RWPE2 (cell line): ENCODE data around the gene IQCE.

Experiments
- ATAC-seq: fragments of 200-7000 bp; cut with Tn5 transposase; 3 replicates; pipeline ENCODE4 v1.9.1; 2021; ENCODE audit warnings: low read depth
- DNase-seq: peaks from one replicate; pipeline ENCODE4 v3.0.0-alpha.2; 2020; ENCODE audit warnings: low spot score
- H3K27ac ChIP-seq: fragments of 450-650 bp; 2 replicates; pipeline ENCODE4 v1.5.1; 2017; ENCODE audit warnings: mild to moderate bottlenecking; ENCODE audit not compliant: poor library complexity, severe bottlenecking
- H3K27me3 ChIP-seq: fragments of 250-450 bp; sonication (Bioruptor Pico); 2 replicates; pipeline ENCODE4 v1.5.1; 2021; ENCODE audit warnings: mild to moderate bottlenecking, moderate library complexity; ENCODE audit not compliant: insufficient read depth, poor library complexity, severe bottlenecking
- H3K36me3 ChIP-seq: fragments of 250-450 bp; sonication (Bioruptor Pico); 2 replicates; pipeline ENCODE4 v1.5.1; 2020; ENCODE audit warnings: low read depth, mild to moderate bottlenecking, moderate library complexity
- H3K4me1 ChIP-seq: fragments of 250-450 bp; sonication (Bioruptor Pico); 2 replicates; pipeline ENCODE4 v1.5.1; 2021; ENCODE audit warnings: mild to moderate bottlenecking, moderate library complexity; ENCODE audit not compliant: insufficient read depth, poor library complexity, severe bottlenecking
- H3K4me3 ChIP-seq: fragments of 250-450 bp; sonication (Bioruptor Pico); 2 replicates; pipeline ENCODE4 v1.5.1; 2021; ENCODE audit warnings: mild to moderate bottlenecking, moderate library complexity; ENCODE audit not compliant: severe bottlenecking
- H3K9me3 ChIP-seq: fragments of 250-450 bp; sonication (Bioruptor Pico); 2 replicates; pipeline ENCODE4 v1.5.1; 2021; ENCODE audit warnings: mild to moderate bottlenecking, moderate library complexity; ENCODE audit not compliant: severe bottlenecking
- CTCF ChIP-seq: fragments of 450-650 bp; IDR thresholded peaks from one replicate; pipeline ENCODE4 v1.5.1; 2017; ENCODE audit warnings: mild to moderate bottlenecking, moderate library complexity; ENCODE audit not compliant: poor library complexity, severe bottlenecking

IQCE gene

GRCh38 chr7:2566348-2566889 lies 7.6 kb downstream of the IQCE start:
- ATAC-seq = no peak
- Histone ChIP-seq H3K9me3 (no peaks in the 10 kb centered on the region), H3K27ac (no peak overlapping the region), H3K27me3 (no peaks in the 10 kb centered on the region), H3K4me1 (no peaks in the 10 kb centered on the region), H3K4me3 (no peak overlapping the region), H3K36me3 (0 out of 2 replicates have a peak, but pooled peaks cover 4% of the 10 kb centered on the region)
- TF ChIP-seq CTCF = no peak
- no peak for DNase-seq

- Histone ChIP-seq H3K27me3 (no peaks in the 10 kb centered on the region), H3K36me3 (peaks cover 5% of the 10 kb centered on the region; the same call in 1 of the 2 replicates), H3K4me1 (peaks cover 2% of the 10 kb centered on the region), H3K4me3 (no peak overlapping the region), H3K9me3 (no peaks in the 10 kb centered on the region), H3K27ac (no peak overlapping the region)
- ATAC-seq (no peak), DNase-seq (no peak)
- TF ChIP-seq CTCF = no peak
These were observed 8.3 kb downstream of the IQCE start for GRCh38 chr7:2566890-2567678.

- no peak for ATAC-seq
- Histone ChIP-seq H3K4me3 (no peak overlapping the region), H3K36me3 (peaks cover 12% of the 10 kb centered on the region), H3K27ac (no peak overlapping the region), H3K27me3 (no peaks in the 10 kb centered on the region), H3K4me1 (peaks cover 5% of the 10 kb centered on the region), H3K9me3 (no peaks in the 10 kb centered on the region)
- TF ChIP-seq CTCF = peak; percentile 34
- DNase-seq = no peak
These were observed 9.0 kb downstream of the IQCE start for GRCh38 chr7:2567679-2568278.

- Histone ChIP-seq H3K4me1 (peaks cover 5% of the 10 kb centered on the region), H3K9me3 (no peaks in the 10 kb centered on the region), H3K4me3 (no peak overlapping the region), H3K36me3 (peaks cover 16% of the 10 kb centered on the region), H3K27ac (no peak overlapping the region), H3K27me3 (no peaks in the 10 kb centered on the region)
- no peak for TF ChIP-seq CTCF
- ATAC-seq (no peak), DNase-seq (no peak)
These were observed 9.9 kb downstream of the IQCE start for GRCh38 chr7:2568521-2569223.
